ENCODE data around the gene GRM7. TPM values are rescaled to one million over a fixed set of nuclear protein-coding genes. Genes with fewer than 3 reads are reported as not detected.

Gene GRM7
- total and polyA plus RNA-seq, 2 of the 4 experiments (the other 2 are of a cell fraction) = not detected

DNA sequence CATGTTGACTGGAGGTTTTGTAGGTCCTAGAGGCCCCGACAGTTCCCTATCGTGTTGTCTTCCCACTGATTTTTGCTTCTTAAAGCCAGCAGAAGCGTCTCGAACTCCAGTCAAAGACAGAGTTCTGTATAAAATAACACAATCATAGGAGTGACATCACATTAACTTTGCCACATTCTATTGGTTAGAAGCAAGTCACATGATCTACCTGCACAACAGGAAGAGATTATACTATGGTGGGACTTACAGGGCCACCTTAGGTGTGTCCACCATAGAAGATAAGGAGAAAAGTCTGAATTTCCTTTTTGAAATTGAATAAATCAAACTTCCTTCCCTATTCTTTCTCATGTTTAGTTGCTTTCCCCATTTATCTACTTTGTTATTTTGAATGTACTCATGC lies 365.5 kb downstream of the GRM7 start:
- Histone ChIP-seq H2BK20ac (ENCODE audit: low read depth, low read length) (no peak overlapping the region), H3K27ac (ENCODE audit: insufficient read depth, low read length) (no peak overlapping the region), H3K9ac (ENCODE audit: low read depth, low read length) (no peak overlapping the region), H3K14ac (replicated peaks; ENCODE audit: low read depth, low read length) (no peak overlapping the region), H4K8ac (ENCODE audit: low read depth in 2 of 2, low read length in 2 of 2) (no peak overlapping the region), H3K56ac (ENCODE audit: extremely low read depth, insufficient read depth, low read length) (no peak overlapping the region), H2BK120ac (ENCODE audit: low read depth, low read length) (no peak overlapping the region), H2BK15ac (ENCODE audit: low read depth, low read length) (no peak overlapping the region), H3K4me2 (ENCODE audit: low read depth, low read length) (no peak overlapping the region), H4K91ac (ENCODE audit: insufficient read depth, low read depth, low read length) (no peak overlapping the region), H2BK5ac (ENCODE audit: low read depth, low read length, poor library complexity, severe bottlenecking) (no peak overlapping the region), H3K4me3 (ENCODE audit: insufficient read depth, low read depth, low read length) (no peak overlapping the region), H4K5ac (ENCODE audit: low read depth, low read length) (no peak overlapping the region), H3K79me1 (ENCODE audit: low read depth in 1 of 2, low read length in 2 of 2) (no peaks in the 10 kb centered on the region), H4K20me1 (ENCODE audit: insufficient read depth, low read length) (no peaks in the 10 kb centered on the region), H3K23ac (ENCODE audit: low read depth, low read length) (no peak overlapping the region), H3K9me3 (ENCODE audit: control insufficient read depth, insufficient read depth, low read length) (0 out of 2 replicates have a peak, but pooled peaks cover 7% of the 10 kb centered on the region), H2AFZ (replicated peaks; ENCODE audit: low read length, poor library complexity) (no peak overlapping the region), H3K4ac (ENCODE audit: low read depth, low read length) (no peak overlapping the region), H3K9me1 (ENCODE audit: insufficient read depth, low read length) (no peaks in the 10 kb centered on the region), H3K18ac (ENCODE audit: low read depth, low read length) (no peak overlapping the region), H2AK5ac (ENCODE audit: low read depth, low read length) (no peak overlapping the region), H3K27me3 (ENCODE audit: control insufficient read depth, insufficient read depth, low read length) (no peaks in the 10 kb centered on the region), H3K4me1 (ENCODE audit: control insufficient read depth, insufficient read depth, low read length) (no peaks in the 10 kb centered on the region), H2AK9ac (replicated peaks; ENCODE audit: low read depth, low read length, poor library complexity) (no peak overlapping the region), H3K36me3 (ENCODE audit: control insufficient read depth, insufficient read depth, low read length) (no peaks in the 10 kb centered on the region)
- ChIA-PET CTCF (no interaction called here), POLR2A (ENCODE audit: unreplicated experiment) (no interaction called here)
- intact Hi-C loops (cut with micrococcal nuclease) = no loop called here
- TF ChIP-seq RAD21 (IDR thresholded peaks at IDR 0.05; ENCODE audit: low read length) = no peak
- no peak for TF ChIP-seq RCOR1 (IDR thresholded peaks at IDR 0.05; ENCODE audit: insufficient replicate concordance, low read length)
- no peak for TF ChIP-seq BHLHE40 (IDR thresholded peaks at IDR 0.05; ENCODE audit: low read depth, low read length)
- TF ChIP-seq, protein P1, sequence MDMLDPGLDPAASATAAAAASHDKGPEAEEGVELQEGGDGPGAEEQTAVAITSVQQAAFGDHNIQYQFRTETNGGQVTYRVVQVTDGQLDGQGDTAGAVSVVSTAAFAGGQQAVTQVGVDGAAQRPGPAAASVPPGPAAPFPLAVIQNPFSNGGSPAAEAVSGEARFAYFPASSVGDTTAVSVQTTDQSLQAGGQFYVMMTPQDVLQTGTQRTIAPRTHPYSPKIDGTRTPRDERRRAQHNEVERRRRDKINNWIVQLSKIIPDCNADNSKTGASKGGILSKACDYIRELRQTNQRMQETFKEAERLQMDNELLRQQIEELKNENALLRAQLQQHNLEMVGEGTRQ (IDR thresholded peaks at IDR 0.05; ENCODE audit: low read depth, low read length) = no peak
- no peak for TF ChIP-seq SMC3 (IDR thresholded peaks at IDR 0.05; ENCODE audit: low read depth, low read length)
- TF ChIP-seq, protein P2, sequence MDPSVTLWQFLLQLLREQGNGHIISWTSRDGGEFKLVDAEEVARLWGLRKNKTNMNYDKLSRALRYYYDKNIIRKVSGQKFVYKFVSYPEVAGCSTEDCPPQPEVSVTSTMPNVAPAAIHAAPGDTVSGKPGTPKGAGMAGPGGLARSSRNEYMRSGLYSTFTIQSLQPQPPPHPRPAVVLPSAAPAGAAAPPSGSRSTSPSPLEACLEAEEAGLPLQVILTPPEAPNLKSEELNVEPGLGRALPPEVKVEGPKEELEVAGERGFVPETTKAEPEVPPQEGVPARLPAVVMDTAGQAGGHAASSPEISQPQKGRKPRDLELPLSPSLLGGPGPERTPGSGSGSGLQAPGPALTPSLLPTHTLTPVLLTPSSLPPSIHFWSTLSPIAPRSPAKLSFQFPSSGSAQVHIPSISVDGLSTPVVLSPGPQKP (IDR thresholded peaks at IDR 0.05; ENCODE audit: borderline replicate concordance, low read depth, low read length) = no peak
- no peak for TF ChIP-seq MAZ (IDR thresholded peaks at IDR 0.05; ENCODE audit: borderline replicate concordance, low read depth, low read length)
- TF ChIP-seq POLR2A (IDR thresholded peaks at IDR 0.05; ENCODE audit: low read depth, low read length) = no peak
- TF ChIP-seq, protein P3, sequence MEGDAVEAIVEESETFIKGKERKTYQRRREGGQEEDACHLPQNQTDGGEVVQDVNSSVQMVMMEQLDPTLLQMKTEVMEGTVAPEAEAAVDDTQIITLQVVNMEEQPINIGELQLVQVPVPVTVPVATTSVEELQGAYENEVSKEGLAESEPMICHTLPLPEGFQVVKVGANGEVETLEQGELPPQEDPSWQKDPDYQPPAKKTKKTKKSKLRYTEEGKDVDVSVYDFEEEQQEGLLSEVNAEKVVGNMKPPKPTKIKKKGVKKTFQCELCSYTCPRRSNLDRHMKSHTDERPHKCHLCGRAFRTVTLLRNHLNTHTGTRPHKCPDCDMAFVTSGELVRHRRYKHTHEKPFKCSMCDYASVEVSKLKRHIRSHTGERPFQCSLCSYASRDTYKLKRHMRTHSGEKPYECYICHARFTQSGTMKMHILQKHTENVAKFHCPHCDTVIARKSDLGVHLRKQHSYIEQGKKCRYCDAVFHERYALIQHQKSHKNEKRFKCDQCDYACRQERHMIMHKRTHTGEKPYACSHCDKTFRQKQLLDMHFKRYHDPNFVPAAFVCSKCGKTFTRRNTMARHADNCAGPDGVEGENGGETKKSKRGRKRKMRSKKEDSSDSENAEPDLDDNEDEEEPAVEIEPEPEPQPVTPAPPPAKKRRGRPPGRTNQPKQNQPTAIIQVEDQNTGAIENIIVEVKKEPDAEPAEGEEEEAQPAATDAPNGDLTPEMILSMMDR (conservative IDR thresholded peaks at IDR 0.05; ENCODE audit: low read depth, low read length) = no peak
- TF ChIP-seq CEBPB (IDR thresholded peaks at IDR 0.05; ENCODE audit: low read depth, low read length) = no peak
- no peak for TF ChIP-seq FOS (IDR thresholded peaks at IDR 0.05; ENCODE audit: low read depth, low read length)
- TF ChIP-seq RFX5 (IDR thresholded peaks at IDR 0.05; ENCODE audit: low read depth, low read length) = no peak
- TF ChIP-seq MAFK (IDR thresholded peaks at IDR 0.05; ENCODE audit: low read depth, low read length) = no peak
- TF ChIP-seq CHD1 (IDR thresholded peaks at IDR 0.05; ENCODE audit: low read depth, low read length) = no peak
- no peak for TF ChIP-seq NFE2L2 (IDR thresholded peaks at IDR 0.05; ENCODE audit: low read depth, low read length)
- no peak for TF ChIP-seq MXI1 (IDR thresholded peaks at IDR 0.05; ENCODE audit: borderline replicate concordance, low read depth, low read length)
- in situ Hi-C loops (cut with MboI; ENCODE audit: low sequenced_read_pairs) = no loop called here
- BruUV-seq (replicated peaks) = no TSS peak
- ATAC-seq (ENCODE audit: low read depth) (no peak), DNase-seq (no peak)
- no CpG with 5 or more reads among the region's 4 CpGs for WGBS, 2 experiments (ENCODE audit: extremely low coverage in 2 of 2, insufficient read length in 1 of 2)
- dilution Hi-C loops (cut with HindIII; ENCODE audit: low sequenced_read_pairs, unreplicated experiment) = no loop called here

Data from IMR-90 (cell line).